ENCODE results near the gene PACSIN3. TPM values are rescaled to one million over a fixed set of nuclear protein-coding genes. Genes with fewer than 3 reads are reported as not detected.

The PACSIN3 gene
- total RNA-seq, 1 donor from 2014 or later, result 28.6 TPM

DNA sequence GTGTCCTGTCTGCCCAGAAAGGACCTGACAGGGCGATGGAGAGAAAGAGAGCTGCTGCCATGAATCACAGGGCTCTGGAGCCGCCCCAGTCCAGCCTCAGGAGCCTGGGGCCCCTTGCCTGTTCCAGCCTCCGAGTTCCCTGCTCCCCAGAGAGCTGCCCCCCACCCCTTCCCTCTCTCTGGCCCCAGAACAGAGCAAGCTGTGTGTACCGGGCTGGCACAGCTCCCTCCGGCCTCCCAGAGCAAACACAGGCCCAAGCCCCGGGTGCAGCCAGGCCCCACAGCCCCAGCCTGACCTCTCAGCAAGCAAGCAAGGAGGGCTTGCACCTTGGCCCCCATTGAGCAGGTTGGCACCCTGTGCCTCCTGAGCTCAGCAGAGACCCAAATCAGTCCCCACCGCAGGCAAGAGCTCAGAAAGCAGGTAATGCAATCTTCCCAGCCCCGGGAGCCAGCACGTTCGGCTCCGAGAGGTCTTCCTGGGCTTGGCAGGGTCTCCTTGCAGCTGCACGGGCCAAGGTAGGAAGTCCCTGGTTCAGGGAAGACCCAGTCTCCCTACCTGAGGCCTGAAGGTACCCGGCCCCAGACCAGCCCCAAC, 1.4 kb downstream of the PACSIN3 start:
- TF ChIP-seq, protein P1, sequence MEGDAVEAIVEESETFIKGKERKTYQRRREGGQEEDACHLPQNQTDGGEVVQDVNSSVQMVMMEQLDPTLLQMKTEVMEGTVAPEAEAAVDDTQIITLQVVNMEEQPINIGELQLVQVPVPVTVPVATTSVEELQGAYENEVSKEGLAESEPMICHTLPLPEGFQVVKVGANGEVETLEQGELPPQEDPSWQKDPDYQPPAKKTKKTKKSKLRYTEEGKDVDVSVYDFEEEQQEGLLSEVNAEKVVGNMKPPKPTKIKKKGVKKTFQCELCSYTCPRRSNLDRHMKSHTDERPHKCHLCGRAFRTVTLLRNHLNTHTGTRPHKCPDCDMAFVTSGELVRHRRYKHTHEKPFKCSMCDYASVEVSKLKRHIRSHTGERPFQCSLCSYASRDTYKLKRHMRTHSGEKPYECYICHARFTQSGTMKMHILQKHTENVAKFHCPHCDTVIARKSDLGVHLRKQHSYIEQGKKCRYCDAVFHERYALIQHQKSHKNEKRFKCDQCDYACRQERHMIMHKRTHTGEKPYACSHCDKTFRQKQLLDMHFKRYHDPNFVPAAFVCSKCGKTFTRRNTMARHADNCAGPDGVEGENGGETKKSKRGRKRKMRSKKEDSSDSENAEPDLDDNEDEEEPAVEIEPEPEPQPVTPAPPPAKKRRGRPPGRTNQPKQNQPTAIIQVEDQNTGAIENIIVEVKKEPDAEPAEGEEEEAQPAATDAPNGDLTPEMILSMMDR (IDR thresholded peaks at IDR 0.05), result no peak
- ATAC-seq (peak in 1 of 2 donors; percentile 5), DNase-seq (no peak)
- Histone ChIP-seq H3K36me3 (peaks cover under 1% of the 10 kb centered on the region), H3K27me3 (ENCODE audit: low read depth) (peaks cover 22% of the 10 kb centered on the region), H3K27ac (peak overlapping the region; percentile 83), H3K9me3 (no peaks in the 10 kb centered on the region), H3K4me3 (peak overlapping the region; percentile 76), H3K4me1 (peaks cover 31% of the 10 kb centered on the region)
- intact Hi-C loops (cut with DNase I), result no loop called here

DNA sequence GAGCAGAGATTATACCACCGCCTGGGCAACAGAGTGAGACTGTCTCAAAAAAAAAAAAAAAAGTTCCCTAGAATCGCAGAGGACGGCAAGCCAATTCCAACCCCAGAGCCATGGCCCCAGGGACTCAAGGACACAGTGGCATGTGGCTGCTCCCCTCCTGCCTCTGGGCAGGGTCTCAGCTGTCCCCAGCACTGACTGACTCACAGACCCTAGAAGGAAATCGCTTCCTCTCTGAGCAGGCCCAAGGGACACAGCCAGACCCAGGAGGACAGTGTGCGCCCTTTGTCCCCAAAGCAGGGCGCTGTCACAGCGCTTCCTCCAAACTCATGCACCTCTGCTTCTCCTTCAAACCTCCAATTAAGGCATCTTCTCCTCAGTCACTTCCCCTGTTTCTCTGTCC, 2.3 kb downstream of the PACSIN3 start:
- Histone ChIP-seq H3K27ac (peak overlapping the region; percentile 83), H3K27me3 (ENCODE audit: low read depth) (peaks cover 22% of the 10 kb centered on the region), H3K36me3 (peaks cover 3% of the 10 kb centered on the region), H3K4me1 (peaks cover 28% of the 10 kb centered on the region), H3K9me3 (no peaks in the 10 kb centered on the region), H3K4me3 (peak overlapping the region; percentile 76)
- TF ChIP-seq, protein P1 (IDR thresholded peaks at IDR 0.05), result no peak
- ATAC-seq (no peak), DNase-seq (no peak)
- intact Hi-C loops (cut with DNase I), result no loop called here

DNA sequence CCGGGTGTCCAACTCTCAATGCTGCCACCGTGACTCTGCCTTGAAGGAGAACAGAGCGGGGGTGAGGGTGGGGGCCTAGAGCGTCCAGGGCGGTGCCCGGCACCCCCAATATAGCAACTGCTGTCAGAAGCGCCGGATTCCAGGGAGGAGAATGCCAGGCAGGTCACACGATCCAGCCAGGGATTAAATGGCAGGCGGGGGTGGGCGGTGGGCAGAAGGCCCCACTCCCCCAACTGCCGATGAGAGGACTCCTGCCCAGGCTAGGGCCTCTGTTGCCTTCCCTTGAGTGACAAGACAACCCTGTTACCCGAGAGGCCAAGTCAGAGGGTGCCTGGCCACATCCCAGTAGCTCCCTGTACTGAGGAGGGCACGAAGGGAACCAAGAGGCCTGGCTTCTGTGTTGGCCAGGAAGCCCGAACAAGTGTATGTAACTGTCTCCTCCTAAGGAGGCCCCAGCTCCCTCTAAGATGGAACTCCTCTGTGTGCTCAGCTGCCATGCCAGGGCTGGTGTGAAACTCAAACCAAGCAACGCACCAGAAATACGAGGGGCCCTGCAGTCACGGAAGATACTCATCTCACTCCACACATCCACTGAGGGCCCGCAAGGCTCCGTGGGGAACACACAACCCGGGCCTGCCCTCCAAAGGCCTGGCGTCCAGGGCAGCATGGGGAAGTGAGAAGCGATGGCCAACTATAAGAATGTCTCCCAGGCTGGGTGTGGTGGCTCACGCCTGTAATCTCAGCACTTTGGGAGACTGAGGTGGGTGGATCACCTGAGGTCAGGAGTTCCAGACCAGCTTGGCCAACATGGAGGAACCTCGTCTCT, 3.0 kb downstream of the PACSIN3 start:
- Histone ChIP-seq H3K9me3 (no peaks in the 10 kb centered on the region), H3K36me3 (peaks cover 3% of the 10 kb centered on the region), H3K4me3 (no peak overlapping the region), H3K27ac (no peak overlapping the region), H3K4me1 (peaks cover 27% of the 10 kb centered on the region), H3K27me3 (ENCODE audit: low read depth) (peaks cover 22% of the 10 kb centered on the region)
- intact Hi-C loops (cut with DNase I), result no loop called here
- TF ChIP-seq, protein P1 (IDR thresholded peaks at IDR 0.05), result no peak
- ATAC-seq (no peak), DNase-seq (no peak)

DNA sequence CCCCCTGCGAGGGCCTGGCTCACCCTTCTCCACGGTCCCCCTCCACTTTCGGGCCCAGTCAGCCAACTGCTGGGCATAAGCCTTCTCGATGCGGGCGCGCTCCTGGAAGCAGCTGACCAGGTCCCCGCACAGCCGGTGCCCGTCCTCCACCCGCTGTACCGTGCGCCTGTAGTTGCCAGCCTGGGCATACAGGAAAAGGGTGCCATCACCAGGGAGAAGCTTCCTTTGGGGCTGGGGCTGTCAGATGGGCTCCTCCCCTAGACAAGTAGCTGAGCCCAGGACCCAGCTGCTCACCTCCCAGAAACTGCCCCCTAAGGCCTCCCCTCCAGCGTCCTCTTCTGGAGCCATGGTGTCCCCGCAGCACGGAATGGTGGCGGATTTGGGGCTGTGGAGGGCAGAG, 3.9 kb downstream of the PACSIN3 start:
- intact Hi-C loops (cut with DNase I), result no loop called here
- Histone ChIP-seq H3K4me3 (no peak overlapping the region), H3K9me3 (no peaks in the 10 kb centered on the region), H3K36me3 (peaks cover 3% of the 10 kb centered on the region), H3K4me1 (peaks cover 27% of the 10 kb centered on the region), H3K27ac (no peak overlapping the region), H3K27me3 (ENCODE audit: low read depth) (peaks cover 19% of the 10 kb centered on the region)
- TF ChIP-seq, protein P1 (IDR thresholded peaks at IDR 0.05), result no peak
- DNase-seq (no peak), ATAC-seq (no peak)

DNA sequence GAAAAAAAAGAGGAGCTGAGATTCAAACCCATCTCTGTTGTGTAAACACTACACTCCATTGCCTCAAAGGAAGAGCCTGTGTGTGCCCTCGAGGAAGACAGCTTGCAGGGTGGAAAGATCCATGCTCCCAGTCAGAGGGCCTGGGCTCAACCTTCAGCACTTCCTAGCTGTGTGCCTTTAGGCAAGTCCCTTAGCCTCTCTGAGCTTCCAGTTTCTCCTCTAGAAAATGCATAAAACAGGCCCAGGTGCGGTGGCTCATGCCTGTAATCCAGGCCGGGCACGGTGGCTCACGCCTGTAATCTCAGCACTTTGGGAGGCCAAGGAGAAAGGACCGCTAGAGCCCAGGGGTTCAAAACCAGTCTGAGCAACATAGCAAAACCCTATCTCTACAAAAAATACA, 5.0 kb downstream of the PACSIN3 start:
- Histone ChIP-seq H3K4me3 (no peak overlapping the region), H3K4me1 (peaks cover 19% of the 10 kb centered on the region), H3K27ac (no peak overlapping the region), H3K27me3 (ENCODE audit: low read depth) (peaks cover 15% of the 10 kb centered on the region), H3K36me3 (peaks cover 3% of the 10 kb centered on the region), H3K9me3 (no peaks in the 10 kb centered on the region)
- TF ChIP-seq, protein P1 (IDR thresholded peaks at IDR 0.05), result no peak
- intact Hi-C loops (cut with DNase I), result no loop called here
- DNase-seq (no peak), ATAC-seq (no peak)

Measured in lower lobe of right lung (tissue), 2 donors.